Measurements from ENCODE around the gene UBL7. TPM values are rescaled to one million over a fixed set of nuclear protein-coding genes. Genes with fewer than 3 reads are reported as not detected.

The UBL7 gene
- total RNA-seq, 1 experiment from 2014 or later = 73.9 TPM

GRCh38 chr15:74453925-74454763 is 6.8 kb downstream of the UBL7 start:
- intact Hi-C loops (cut with micrococcal nuclease; ENCODE audit: unreplicated experiment) = no loop called here
- no peak overlapping the region for H3K27ac ChIP-seq
- H3K36me3 ChIP-seq (ENCODE audit: low read depth) = no peaks in the 10 kb centered on the region
- no peak overlapping the region for H3K4me3 ChIP-seq
- DNase-seq = no peak
- no peaks in the 10 kb centered on the region for H3K9me2 ChIP-seq (ENCODE audit: insufficient read depth)
- no peaks in the 10 kb centered on the region for H3F3A ChIP-seq (ENCODE audit: insufficient read depth, low read depth)
- POLR2A ChIA-PET (ENCODE audit: unreplicated experiment) = no interaction called here
- H3K4me1 ChIP-seq (replicated peaks; ENCODE audit: insufficient read depth) = no peaks in the 10 kb centered on the region
- H3K27me3 ChIP-seq (ENCODE audit: insufficient read depth, low read depth) = no peaks in the 10 kb centered on the region
- CTCF ChIA-PET = no interaction called here
- BruUV-seq (replicated peaks) = no TSS peak
- TF ChIP-seq EZH2 (IDR thresholded peaks at IDR 0.05; ENCODE audit: low read depth) = no peak
- no peaks in the 10 kb centered on the region for H4K20me1 ChIP-seq (ENCODE audit: insufficient read depth)
- no peaks in the 10 kb centered on the region for H3K79me2 ChIP-seq (ENCODE audit: low read depth)
- H2AFZ ChIP-seq = no peak overlapping the region
- H3K9me3 ChIP-seq (ENCODE audit: insufficient read depth, low read depth) = no peaks in the 10 kb centered on the region
- H3K4me2 ChIP-seq = no peak overlapping the region

- ChIA-PET CTCF (interaction anchor here (0.7 kb wide), 2 partner anchors 16 to 234 kb away, joined by 3 read pairs; no protein-coding TSS in a partner anchor), POLR2A (ENCODE audit: unreplicated experiment) (no interaction called here)
- Histone ChIP-seq H3K36me3 (ENCODE audit: low read depth) (no peaks in the 10 kb centered on the region), H3K79me2 (ENCODE audit: low read depth) (no peaks in the 10 kb centered on the region), H3K4me3 (no peak overlapping the region), H3F3A (ENCODE audit: insufficient read depth, low read depth) (no peaks in the 10 kb centered on the region), H2AFZ (no peak overlapping the region), H3K4me1 (replicated peaks; ENCODE audit: insufficient read depth) (no peaks in the 10 kb centered on the region), H4K20me1 (ENCODE audit: insufficient read depth) (no peaks in the 10 kb centered on the region), H3K4me2 (no peak overlapping the region), H3K27ac (no peak overlapping the region), H3K27me3 (ENCODE audit: insufficient read depth, low read depth) (no peaks in the 10 kb centered on the region), H3K9me2 (ENCODE audit: insufficient read depth) (no peaks in the 10 kb centered on the region), H3K9me3 (ENCODE audit: insufficient read depth, low read depth) (no peaks in the 10 kb centered on the region)
- BruUV-seq (replicated peaks) = no TSS peak
- intact Hi-C loops (cut with micrococcal nuclease; ENCODE audit: unreplicated experiment) = no loop called here
- no peak for DNase-seq
- no peak for TF ChIP-seq CTCF (conservative IDR thresholded peaks at IDR 0.05)
- no peak for TF ChIP-seq EZH2 (IDR thresholded peaks at IDR 0.05; ENCODE audit: low read depth)
Measured at GRCh38 chr15:74451861-74452835, 8.8 kb downstream of the UBL7 start.

- no peak overlapping the region for H3K4me3 ChIP-seq
Measured at GRCh38 chr15:74451322-74451721, 9.6 kb downstream of the UBL7 start.

More at GRCh38 chr15:74451322-74451721, 9.6 kb downstream of the UBL7 start:
- CTCF ChIA-PET = interaction anchor here (0.7 kb wide), 2 partner anchors 15 to 234 kb away, joined by 3 read pairs; no protein-coding TSS in a partner anchor
- no peak for DNase-seq
- Histone ChIP-seq H3K36me3 (ENCODE audit: low read depth) (no peaks in the 10 kb centered on the region), H3K79me2 (ENCODE audit: low read depth) (no peaks in the 10 kb centered on the region), H3F3A (ENCODE audit: insufficient read depth, low read depth) (no peaks in the 10 kb centered on the region), H2AFZ (no peak overlapping the region), H3K9me3 (ENCODE audit: insufficient read depth, low read depth) (no peaks in the 10 kb centered on the region), H3K9me2 (ENCODE audit: insufficient read depth) (no peaks in the 10 kb centered on the region), H3K4me1 (replicated peaks; ENCODE audit: insufficient read depth) (no peaks in the 10 kb centered on the region), H3K27ac (no peak overlapping the region), H3K27me3 (ENCODE audit: insufficient read depth, low read depth) (no peaks in the 10 kb centered on the region), H3K4me2 (no peak overlapping the region), H4K20me1 (ENCODE audit: insufficient read depth) (no peaks in the 10 kb centered on the region)
- no TSS peak for BruUV-seq (replicated peaks)
- TF ChIP-seq EZH2 (IDR thresholded peaks at IDR 0.05; ENCODE audit: low read depth) (no peak), CTCF (conservative IDR thresholded peaks at IDR 0.05) (no peak)
- POLR2A ChIA-PET (ENCODE audit: unreplicated experiment) = no interaction called here
- intact Hi-C loops (cut with micrococcal nuclease; ENCODE audit: unreplicated experiment) = no loop called here
